ENCODE results near the gene TYROBP.
"Not testable (repeated sequence)": the region's sequence is repeated elsewhere in the genome, so short reads cannot be mapped to it uniquely, and the experiment has no call there.

The TYROBP gene

DNA sequence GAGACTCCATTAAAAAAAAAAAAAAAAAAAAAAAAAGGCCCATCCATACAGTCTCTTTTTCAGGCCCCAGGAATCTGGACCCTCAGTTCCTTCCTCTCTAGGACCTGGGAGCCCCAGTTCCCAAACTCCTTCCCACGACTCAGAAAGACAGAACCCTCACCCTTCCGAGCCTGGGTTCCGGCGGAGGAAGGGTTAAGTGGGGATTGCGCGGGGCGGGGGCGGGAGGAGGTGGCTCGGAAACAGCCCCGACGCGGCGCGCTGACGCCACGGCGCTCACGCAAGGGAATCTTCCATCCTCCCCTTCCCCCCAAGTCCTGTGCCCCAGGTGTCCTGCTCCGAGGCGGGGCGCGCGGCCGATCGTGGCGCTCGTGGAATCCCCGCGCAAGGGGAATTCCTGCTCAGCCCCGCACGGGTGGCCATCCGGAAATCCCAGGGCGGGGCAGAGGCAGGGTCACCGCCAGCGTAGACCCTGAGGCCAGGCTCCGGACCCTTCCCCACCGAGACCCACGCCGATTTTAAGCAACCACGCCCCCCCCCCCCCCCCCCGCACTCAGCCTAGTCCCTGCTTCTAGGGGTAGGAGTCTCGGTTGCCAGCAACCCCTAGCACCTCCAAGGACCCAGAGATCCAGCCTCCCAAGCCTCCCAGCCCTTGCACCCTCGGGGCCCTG, 8.4 kb downstream of the TYROBP start:
- peak; percentile 85 for DNase-seq

DNA sequence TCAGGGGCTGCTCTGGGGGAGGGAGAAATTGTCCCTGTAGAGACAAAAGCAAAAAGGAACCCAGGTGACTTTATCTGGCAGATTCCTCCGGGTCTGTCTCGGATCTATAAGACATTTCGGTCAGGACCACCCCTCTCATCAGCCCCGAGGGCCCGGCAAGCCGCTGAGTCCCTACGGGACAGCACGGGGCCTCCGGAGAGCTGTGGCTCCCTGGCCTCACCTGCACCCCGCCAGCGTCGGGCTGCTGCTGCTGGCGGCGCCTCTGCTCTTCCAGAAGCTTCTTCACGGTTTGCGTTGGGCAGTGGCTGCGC, 9.6 kb downstream of the TYROBP start:
- DNase-seq, result no peak

DNA sequence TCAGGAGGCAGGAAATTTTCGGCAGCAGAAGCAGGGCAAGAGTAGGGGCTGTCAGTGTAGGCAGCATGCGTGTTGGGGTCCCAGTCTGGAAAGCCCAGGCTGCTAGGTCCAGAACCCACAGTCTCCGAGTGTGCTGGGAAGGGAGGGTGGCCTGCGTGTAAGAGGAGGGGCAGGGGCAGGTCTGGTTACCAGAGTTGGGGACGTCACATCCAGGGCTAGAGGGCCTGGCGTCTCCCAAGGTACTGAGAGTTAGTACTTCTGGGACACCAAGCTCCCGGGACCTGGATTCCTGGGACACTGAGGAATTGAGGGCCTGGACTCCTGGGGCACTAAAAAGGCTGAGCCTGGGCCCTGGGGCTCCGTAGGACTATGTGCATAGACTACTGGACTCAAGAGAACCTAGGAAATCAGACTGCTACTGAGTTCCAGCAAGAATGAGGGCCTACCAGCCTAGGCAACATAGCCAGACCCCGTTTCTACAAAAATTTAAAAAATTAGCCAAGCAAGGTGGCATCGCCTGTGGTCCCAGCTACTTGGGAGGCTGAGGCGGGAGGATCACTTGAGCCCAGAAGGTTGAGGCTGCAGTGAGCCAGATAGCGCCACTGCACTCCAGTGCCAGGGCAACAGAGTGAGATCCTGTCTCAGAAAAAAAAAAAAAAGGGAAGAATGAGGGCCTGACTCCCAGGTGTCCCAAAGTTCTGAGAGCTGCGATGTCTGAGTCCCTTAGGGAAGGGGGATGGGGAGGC, 10.2 kb downstream of the TYROBP start:
- no peak for DNase-seq

DNA sequence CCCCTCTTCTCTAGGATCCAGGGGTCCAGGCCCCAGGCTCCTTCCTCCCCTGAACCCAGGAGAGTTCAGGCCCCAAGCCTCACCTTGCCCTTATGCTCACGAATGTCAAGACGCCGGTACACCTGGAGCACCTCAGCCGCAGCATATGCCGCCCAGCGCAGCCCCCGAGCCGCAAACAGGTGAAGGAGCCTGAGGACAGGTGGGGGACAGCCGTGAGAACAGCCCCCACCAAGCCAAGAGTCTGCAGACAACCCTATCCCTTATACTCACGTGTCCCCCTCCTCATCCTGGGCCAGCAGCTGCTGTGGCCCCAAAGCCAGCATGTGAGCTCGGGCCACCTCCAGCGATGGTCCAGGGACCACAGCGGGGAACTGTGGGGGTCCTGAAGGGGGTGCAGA, 11.5 kb downstream of the TYROBP start:
- no peak for DNase-seq

DNA sequence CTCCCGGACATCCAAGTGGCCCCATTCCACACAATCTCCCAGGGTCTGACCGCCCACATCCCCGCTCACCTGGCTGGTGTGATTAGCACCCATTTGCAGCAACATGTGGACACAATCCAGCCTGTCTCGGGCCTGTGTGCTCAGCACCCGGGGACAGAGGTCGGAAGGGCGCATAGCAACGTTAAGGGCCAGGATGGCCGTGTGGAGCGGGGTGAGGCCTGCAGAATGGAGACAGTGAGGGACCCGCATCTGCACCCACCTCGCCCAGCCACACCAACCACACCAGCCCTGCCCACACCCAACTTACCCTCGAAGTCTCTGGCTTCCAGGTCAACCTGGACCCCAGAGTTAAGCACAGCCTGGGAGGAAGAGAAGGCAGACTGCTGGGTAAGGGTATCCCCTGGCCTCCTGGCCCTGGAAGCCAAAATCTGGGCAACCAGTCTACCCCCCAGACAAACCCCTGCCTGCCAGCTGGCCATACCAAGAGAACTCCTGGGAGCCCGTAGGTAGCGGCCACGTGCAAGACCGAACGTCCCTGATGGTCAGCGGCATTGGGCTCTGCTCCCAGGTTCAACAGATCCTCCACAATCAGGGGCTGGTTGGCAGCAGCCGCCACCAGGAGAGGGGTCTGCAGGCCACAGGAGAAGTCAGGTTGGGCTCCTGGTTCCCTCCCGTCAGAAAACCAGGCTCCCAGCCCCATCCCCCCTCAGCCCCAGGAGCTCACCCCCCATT, 12.0 kb downstream of the TYROBP start:
- no peak for DNase-seq

DNA sequence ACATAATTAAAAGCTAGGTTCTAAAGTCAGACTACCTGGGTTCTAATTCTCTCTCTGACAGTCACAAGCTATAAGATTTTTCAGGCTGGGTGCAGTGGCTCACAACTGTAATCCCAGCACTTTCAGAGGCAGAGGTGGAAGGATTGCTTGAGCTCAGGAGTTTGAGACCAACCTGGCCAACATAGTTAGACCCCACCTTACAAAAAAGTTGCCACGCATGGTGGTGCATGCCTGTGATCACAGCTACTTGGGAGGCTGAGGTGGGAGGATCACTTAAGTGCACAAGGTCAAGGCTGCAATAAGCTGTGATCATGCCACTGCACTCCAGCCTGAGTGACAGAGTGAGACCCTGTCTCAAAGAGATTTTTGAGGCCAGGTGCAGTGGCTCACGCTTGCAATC, 13.8 kb downstream of the TYROBP start:
- DNase-seq, result no peak

DNA sequence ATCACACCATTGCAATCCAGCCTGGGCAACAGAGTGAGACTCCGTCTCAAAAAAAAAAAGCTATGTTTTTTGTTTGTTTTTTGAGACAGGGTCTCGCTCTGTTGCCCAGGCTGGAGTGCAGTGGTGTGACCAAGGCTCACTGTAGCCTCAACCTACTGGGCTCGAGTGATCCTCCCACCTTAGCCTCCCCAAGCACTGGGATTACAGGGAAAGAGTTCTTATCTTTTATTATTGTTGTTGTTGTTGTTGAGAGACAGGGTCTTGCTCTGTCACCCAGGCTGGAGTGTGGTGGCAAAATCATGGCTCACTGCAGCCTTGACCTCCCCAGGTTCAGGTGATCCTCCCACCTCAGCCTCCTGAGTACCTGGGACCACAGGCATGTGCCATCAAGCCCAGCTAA, 16.3 kb downstream of the TYROBP start:
- not testable (repeated sequence) for DNase-seq

DNA sequence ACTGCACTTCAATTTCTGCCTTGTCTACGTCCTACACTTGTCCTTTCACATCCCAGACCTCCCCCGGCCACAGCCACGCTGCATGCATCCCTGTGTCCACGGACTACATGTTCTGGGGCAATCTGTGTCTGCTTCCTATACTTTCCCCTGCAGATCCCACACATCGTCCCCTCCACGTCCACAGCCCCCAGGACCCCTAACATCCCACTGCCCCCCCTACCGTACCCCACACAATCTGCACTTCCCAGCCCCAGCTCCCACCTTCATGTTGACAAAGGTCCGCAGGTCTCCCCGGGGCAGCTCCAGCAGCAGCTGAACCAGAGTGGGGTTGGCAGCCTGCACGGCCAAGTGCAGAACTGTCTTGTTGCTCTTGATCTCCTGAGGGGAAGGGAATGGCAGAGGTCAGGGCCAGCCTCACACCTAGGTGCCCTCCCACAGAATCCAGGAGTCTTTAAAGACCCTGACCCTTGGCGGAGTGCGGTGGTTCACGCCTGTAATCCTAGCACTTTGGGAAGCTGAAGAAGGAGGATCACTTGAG, 17.9 kb downstream of the TYROBP start:
- no peak for DNase-seq

DNA sequence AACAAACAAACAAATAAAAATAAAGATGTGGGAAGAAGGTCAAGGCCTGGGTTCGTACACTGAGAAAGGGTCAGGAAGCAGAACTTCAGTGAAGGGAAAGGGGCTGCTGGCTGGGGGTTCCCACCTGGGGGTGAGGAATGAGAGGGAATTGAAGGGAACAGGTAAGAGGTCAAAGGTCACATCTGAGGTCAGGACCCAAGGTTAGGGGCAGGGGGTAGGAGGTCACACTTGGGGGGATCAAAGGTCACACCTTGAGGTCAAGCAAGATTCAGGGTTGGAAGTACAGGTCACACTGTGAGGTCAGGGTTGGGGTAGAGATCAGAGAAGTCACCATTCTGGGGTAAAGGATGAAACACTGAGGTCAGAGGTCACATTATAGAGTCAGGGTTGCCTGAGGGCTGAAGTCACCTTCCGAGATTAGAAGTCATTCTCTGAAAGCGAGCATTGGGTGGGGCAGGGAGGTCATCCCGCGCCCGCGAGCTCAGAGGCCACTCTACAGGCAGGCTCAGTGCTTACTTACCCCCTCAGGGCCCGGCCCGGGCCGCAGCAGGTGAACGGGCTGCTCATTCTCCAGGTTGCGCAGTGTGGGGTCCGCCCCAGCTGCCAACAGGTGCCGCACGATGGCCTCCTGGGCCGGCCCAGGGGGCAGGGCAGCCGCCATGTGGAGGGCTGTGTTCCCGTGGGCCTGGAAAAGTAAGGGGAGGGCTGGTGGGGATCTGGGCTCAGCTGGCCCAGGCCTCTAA, 18.6 kb downstream of the TYROBP start:
- DNase-seq, result no peak

DNA sequence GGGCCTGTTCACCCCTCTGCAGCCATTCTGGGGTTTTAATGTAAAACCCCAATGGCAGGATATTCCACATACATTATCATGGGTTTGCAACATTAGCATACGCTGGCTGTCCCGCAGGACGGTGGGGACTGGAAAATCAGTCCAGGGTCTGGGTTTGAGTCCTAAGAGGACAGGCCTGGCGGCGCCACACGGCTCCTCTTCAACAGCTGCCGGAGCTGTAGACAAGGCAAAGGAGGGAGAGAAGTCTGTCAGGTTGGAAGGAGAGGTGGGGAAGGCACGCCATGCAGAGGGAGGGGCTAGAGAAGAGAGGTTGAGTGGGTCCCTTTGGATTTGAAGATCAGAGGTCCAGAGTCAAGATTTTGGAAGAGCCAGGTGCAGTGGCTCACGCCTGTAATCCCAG, 19.7 kb downstream of the TYROBP start:
- DNase-seq, result no peak

DNA sequence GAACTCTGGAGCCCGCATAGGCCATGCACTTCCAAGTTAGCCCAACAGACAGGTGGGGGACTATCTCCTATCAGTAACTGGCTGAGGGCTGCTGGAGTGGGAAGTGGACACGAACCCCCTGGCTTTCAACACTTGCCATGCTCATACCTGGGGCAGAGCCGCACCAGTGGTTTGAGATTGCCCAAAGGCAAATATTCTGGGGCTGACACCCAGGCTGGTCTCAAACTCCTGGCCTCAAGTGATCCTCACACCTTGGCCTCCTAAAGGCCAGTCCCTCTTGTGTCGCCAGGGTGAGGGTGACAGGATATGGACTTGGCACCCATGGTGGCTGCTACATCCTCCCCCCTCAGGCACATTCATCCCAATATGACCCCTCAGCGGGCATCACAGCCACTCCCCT, 20.9 kb downstream of the TYROBP start:
- no peak for DNase-seq

DNA sequence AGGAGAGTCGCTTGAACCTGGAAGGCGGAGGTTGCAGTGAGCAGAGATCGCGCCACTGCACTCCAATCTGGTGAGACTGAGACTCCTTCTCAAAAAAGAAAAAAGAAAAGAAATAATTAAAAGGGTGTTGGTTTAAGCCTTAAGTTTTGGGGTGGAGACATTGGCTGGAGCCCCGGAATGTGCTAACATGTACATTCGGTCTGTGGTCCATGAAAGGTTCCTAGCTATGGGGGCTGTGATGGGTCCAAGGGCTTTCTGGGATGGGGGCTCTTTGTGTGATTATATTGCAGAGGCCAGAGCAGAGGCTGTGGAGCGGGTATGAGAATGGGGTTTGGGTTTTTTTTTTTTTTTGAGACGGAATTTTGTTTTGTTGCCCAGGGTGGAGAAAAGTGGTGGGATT, 22.2 kb downstream of the TYROBP start:
- DNase-seq, result no peak

DNA sequence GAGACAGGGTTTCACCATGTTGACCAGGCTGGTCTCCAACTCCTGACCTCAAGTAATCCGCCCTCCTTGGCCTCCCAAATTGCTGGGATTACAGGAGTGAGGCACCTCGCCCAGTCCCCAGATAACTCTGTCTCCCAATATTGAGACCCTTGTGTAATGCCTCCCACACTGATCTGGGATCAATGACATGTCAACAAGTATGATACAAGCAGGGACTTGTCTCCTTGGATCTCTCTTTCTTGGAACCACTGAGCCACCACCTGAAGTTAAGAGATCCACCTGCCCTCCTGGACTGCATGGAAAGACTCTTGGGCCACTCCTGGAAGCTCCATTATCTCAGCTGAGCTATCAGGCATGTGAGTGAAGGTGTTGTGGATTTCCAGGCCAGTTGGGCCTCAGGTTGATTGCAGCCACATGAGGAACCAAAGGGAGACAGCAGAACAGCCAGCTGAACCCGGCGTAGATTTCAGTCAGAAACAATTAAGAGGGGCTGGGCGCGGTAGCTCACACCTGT, 22.8 kb downstream of the TYROBP start:
- DNase-seq, result no peak

DNA sequence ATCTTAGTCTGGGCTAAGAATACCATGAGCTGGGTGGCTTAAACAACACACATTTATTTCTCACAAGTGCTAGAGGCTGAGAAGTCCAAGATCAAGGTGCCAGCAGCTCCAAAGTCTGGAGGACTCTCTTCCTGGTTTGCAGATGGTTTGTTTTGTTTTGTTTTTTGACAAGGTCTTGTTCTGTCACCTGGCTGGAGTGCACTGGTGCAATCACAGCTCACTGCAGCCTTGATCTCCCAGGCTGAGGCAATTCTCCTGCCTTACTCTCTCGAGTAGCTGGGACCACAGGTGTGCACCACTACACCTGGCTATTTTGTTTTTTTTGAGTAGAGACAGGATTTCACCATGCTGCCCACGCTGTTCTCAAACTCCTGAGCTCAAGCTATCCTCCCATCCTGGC, 24.2 kb downstream of the TYROBP start:
- DNase-seq, result no peak

DNA sequence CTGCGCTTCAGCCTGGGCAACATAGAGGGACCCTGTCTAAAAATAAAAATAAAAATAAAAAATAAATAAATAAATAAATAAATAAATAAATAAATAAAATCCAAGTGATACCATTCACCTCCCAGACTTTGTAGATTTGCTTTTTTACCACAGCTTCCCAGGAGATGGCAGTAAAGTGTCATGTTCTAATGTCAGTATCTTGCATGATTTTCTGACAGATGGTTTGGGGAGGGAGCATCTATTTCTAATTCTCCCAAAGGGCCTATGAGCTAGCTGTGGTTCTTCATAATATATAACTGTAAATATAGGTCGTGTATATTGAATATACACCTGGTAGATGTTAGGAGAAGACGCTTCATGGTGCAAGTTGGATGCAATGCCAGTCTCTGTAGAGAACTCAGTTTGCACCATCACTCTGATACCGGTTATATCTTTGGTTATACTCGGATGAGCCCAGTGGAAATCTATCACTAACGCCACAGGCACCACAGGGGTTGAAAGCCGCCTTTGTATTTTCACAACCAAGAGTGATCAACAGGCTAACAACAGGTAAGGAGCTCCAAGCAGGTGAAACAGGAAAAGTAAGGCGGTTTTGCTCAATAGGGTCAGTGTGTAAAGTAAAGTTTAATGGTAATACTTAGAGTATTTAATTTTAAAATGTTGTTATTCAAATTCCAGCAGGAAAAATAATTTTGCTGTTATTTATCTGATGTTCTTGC, 25.8 kb downstream of the TYROBP start:
- DNase-seq, result no peak

DNA sequence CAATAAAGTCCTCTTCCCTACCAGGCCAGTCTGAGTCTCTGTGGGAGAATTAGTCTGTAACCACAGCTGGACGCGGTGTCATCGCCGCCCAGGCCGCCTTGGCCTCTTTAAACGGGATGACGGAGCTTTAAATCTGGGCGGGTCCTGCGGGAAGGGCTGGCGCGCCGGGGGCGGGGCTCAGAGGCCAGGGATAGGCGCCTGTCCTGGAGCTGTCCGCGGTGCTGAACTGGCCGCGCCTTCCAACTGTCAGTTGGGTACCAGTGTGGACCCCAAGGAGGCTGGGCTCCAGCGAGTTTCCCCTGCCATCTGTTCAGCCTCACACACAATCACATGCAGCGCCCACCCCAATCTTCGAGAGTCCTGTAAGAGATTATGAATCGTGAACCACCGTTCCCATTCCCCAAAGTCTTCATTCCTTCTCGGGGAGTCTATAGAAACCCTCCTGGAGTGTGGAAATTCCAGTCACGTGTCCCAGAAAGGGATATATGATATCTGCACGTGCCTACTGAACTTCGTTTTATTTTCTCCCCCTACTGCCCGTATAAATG, 28.3 kb downstream of the TYROBP start:
- peak; percentile 56 for DNase-seq

DNA sequence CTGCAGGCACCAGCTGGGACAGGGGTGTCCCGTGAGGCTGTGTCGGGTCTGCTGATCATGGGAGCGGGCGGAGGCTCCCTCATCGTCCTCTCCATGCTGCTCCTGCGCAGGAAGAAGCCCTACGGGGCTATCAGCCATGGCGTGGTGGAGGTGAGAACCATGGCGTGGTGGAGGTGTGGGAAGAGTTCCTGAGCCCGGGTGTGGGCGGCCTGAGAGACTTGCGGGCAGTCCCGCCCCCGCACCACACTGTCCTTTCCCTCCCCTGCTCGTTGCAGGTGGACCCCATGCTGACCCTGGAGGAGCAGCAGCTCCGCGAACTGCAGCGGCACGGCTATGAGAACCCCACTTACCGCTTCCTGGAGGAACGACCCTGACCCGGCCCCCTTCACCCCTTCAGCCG, 29.0 kb downstream of the TYROBP start:
- no peak for DNase-seq

DNA sequence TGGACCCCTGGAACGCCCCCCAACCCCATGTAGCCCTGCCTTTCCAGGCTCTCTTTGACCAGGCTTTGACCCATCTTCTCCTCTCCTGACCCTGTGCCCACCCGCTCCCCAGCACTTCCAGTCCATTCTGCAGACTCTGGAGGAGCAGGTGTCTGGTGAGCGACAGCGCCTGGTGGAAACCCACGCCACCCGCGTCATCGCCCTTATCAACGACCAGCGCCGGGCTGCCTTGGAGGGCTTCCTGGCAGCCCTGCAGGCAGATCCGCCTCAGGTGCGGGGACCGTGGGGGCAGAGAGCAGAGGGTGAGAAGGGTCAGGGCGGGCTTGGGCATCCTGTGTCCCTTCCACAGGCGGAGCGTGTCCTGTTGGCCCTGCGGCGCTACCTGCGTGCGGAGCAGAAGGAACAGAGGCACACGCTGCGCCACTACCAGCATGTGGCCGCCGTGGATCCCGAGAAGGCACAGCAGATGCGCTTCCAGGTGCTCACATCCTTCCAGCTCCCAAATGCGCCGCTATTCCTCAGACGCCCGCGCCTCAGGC, 33.6 kb downstream of the TYROBP start:
- no peak for DNase-seq

DNA sequence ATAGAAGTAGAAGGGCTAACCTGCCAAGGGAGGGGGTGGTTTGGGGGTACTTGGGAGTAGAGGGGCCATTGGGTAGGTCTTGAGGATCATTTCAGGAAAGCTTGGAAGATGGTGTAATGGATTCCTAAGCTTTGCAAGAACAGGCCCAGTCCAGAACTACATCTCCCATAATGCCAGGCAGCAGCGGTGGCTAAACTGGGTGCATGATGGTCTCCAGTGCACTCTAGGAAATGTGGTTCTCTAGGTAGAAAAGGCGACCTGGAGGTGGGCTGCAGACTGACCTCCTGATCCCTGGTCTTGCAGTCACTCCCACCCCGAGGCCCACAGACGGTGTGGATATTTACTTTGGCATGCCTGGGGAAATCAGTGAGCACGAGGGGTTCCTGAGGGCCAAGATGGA, 35.9 kb downstream of the TYROBP start:
- DNase-seq, result no peak

DNA sequence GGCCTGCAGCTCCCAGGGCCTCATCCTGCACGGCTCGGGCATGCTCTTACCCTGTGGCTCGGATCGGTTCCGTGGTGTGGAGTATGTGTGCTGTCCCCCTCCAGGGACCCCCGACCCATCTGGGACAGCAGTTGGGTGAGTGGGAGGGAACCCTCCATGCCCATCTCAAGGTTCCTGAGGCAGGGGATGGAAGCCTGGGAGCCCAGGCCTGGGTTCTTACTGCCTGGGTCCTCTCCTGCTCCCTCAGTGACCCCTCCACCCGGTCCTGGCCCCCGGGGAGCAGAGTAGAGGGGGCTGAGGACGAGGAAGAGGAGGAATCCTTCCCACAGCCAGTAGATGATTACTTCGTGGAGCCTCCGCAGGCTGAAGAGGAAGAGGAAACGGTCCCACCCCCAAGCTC, 36.5 kb downstream of the TYROBP start:
- no peak for DNase-seq

DNA sequence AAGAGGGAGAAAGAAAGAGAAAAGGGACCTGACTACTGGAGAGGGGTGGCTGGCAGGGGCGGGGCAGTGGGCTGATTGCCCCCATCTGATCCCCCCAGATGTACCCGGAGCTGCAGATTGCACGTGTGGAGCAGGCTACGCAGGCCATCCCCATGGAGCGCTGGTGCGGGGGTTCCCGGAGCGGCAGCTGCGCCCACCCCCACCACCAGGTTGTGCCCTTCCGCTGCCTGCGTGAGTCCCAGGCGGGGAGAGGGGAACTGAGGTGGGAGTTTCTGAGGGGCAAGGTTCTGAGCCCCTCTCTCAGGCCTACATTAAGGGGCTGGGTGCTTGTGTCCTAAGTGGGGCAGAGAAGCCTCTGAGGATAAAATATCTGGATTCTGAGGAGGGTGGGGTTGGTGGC, 37.3 kb downstream of the TYROBP start:
- DNase-seq, result no peak

Data from activated gamma-delta T cell (primary cell).